Endothelial cell (in vitro differentiated cells): Measurements from ENCODE around the gene PLCH2. TPM values are rescaled to one million over a fixed set of nuclear protein-coding genes. Genes with fewer than 3 reads are reported as not detected.

ENCODE experiments used
- DNase-seq: peaks from one replicate; pipeline ENCODE4 v3.0.0; 2021; ENCODE audit warnings: low spot score
- H3K27ac Mint-ChIP-seq: one replicate; pipeline ENCODE4 v1.8.0; 2021; ENCODE audit warnings: mixed read lengths, inconsistent platforms; ENCODE audit not compliant: unreplicated experiment
- H3K27me3 Mint-ChIP-seq: one replicate; pipeline ENCODE4 v1.8.0; 2021; ENCODE audit warnings: mild to moderate bottlenecking, moderate library complexity, mixed read lengths, inconsistent platforms; ENCODE audit not compliant: unreplicated experiment
- H3K36me3 Mint-ChIP-seq: one replicate; pipeline ENCODE4 v1.8.0; 2021; ENCODE audit warnings: mild to moderate bottlenecking, low read depth, mixed read lengths, inconsistent platforms; ENCODE audit not compliant: unreplicated experiment
- H3K4me1 Mint-ChIP-seq: one replicate; pipeline ENCODE4 v1.8.0; 2021; ENCODE audit warnings: mild to moderate bottlenecking, mixed read lengths, inconsistent platforms; ENCODE audit not compliant: unreplicated experiment
- H3K4me3 Mint-ChIP-seq: one replicate; pipeline ENCODE4 v1.8.0; 2021; ENCODE audit warnings: mild to moderate bottlenecking, mixed read lengths, inconsistent platforms; ENCODE audit not compliant: unreplicated experiment
- H3K9me3 Mint-ChIP-seq: one replicate; pipeline ENCODE4 v1.8.0; 2021; ENCODE audit warnings: mixed read lengths, inconsistent platforms; ENCODE audit not compliant: unreplicated experiment
- CTCF ChIP-seq: fragments of 200-600 bp; sonication (generic); IDR thresholded peaks from one replicate; pipeline ENCODE4 v1.5.0; 2021; ENCODE audit warnings: antibody characterized with exemption; ENCODE audit not compliant: unreplicated experiment
- total RNA-seq: library from RNA; stranded (reverse); fragmentation: NEBNext Ultra II Directional; extraction: Animal tissue kit (Norgen Biotek cat#: 25700); gene quantifications from one replicate; pipeline ENCODE4 v1.2.1, GENCODE V29; 2021; ENCODE audit not compliant: unreplicated experiment

The PLCH2 gene
- total RNA-seq, 1 donor from 2014 or later = not detected

GRCh38 chr1:2477791-2478499 is 1.9 kb downstream of the PLCH2 start:
- no peak for DNase-seq
- Mint-ChIP-seq H3K27ac (no peak overlapping the region), H3K9me3 (no peaks in the 10 kb centered on the region), H3K4me1 (no peaks in the 10 kb centered on the region), H3K36me3 (no peaks in the 10 kb centered on the region), H3K4me3 (no peak overlapping the region), H3K27me3 (peaks cover 5% of the 10 kb centered on the region)
- TF ChIP-seq CTCF = no peak

GRCh38 chr1:2479186-2479585 is 3.1 kb downstream of the PLCH2 start:
- no peak overlapping the region for H3K4me3 Mint-ChIP-seq
- H3K4me1 Mint-ChIP-seq = no peaks in the 10 kb centered on the region
- no peak for DNase-seq
- no peaks in the 10 kb centered on the region for H3K36me3 Mint-ChIP-seq
- peaks cover 5% of the 10 kb centered on the region for H3K27me3 Mint-ChIP-seq
- no peaks in the 10 kb centered on the region for H3K9me3 Mint-ChIP-seq
- H3K27ac Mint-ChIP-seq = no peak overlapping the region
- no peak for TF ChIP-seq CTCF

- H3K27ac Mint-ChIP-seq = no peak overlapping the region
- H3K27me3 Mint-ChIP-seq = peaks cover 5% of the 10 kb centered on the region
- DNase-seq = no peak
- H3K36me3 Mint-ChIP-seq = no peaks in the 10 kb centered on the region
- no peak overlapping the region for H3K4me3 Mint-ChIP-seq
- no peaks in the 10 kb centered on the region for H3K9me3 Mint-ChIP-seq
- H3K4me1 Mint-ChIP-seq = no peaks in the 10 kb centered on the region
- TF ChIP-seq CTCF = no peak
Measured at GRCh38 chr1:2479618-2480017, 3.5 kb downstream of the PLCH2 start.

GRCh38 chr1:2480236-2480985 is 4.3 kb downstream of the PLCH2 start:
- peaks cover 7% of the 10 kb centered on the region for H3K27me3 Mint-ChIP-seq
- no peaks in the 10 kb centered on the region for H3K4me1 Mint-ChIP-seq
- TF ChIP-seq CTCF = no peak
- H3K4me3 Mint-ChIP-seq = no peak overlapping the region
- no peaks in the 10 kb centered on the region for H3K36me3 Mint-ChIP-seq
- H3K27ac Mint-ChIP-seq = no peak overlapping the region
- no peak for DNase-seq
- H3K9me3 Mint-ChIP-seq = no peaks in the 10 kb centered on the region

- TF ChIP-seq CTCF = no peak
- Mint-ChIP-seq H3K27me3 (peaks cover 7% of the 10 kb centered on the region), H3K4me1 (no peaks in the 10 kb centered on the region), H3K4me3 (no peak overlapping the region), H3K9me3 (no peaks in the 10 kb centered on the region), H3K36me3 (no peaks in the 10 kb centered on the region), H3K27ac (no peak overlapping the region)
- DNase-seq = no peak
Measured at GRCh38 chr1:2480986-2481364, 4.9 kb downstream of the PLCH2 start.
